D341Med (cell line): ENCODE data around the gene CHD9.
A peak's percentile ranks its signal among the peaks of the same experiment; 100 is the strongest.
"Not testable (repeated sequence)": the region's sequence is repeated elsewhere in the genome, so short reads cannot be mapped to it uniquely, and the experiment has no call there.

ENCODE experiments used
- DNase-seq: peaks from one replicate; pipeline ENCODE4 v3.0.0; 2012; ENCODE audit warnings: low spot score

CHD9 gene

GRCh38 chr16:53207810-53208752 lies 153.3 kb downstream of the CHD9 start:
- DNase-seq = peak; percentile 81

DNA sequence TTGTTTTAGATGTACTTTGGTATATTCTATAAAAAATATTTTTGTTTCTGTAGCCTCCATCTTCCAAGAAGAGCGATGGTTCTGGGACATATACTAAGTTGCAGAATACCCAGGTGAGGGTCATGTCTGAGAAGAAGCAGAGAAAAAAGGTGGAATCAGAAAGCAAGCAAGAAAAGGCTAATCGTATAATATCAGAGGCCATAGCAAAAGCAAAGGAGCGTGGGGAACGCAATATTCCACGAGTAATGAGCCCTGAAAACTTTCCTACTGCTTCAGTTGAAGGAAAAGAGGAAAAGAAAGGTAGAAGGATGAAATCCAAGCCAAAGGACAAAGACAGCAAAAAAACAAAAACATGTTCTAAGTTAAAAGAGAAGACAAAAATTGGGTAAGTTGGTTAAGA lies 154.6 kb downstream of the CHD9 start:
- DNase-seq = no peak

GRCh38 chr16:53209877-53210276 lies 155.1 kb downstream of the CHD9 start:
- DNase-seq = no peak

DNA sequence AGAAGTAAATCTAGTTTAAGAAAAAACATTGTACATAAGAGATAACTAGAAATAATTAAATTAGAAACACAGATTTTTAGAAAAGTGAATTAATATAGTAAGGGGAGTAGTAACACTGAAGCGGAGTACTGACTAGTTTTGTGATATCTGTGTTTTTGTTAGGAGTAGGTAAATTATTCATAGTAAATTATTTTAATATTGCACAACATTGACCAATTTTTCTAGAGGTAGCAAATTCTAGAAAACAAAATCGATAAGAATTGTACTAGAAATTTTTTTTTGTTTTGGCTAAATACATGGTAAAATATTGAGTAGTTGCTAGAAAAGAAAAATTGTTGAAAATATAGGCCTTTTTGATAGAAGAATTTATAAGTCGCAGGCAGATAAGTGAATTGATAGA lies 156.5 kb downstream of the CHD9 start:
- no peak for DNase-seq

- no peak for DNase-seq
Observed at GRCh38 chr16:53212893-53213223, 158.1 kb downstream of the CHD9 start.

- no peak for DNase-seq
Observed at GRCh38 chr16:53213542-53213941, 158.8 kb downstream of the CHD9 start.

DNA sequence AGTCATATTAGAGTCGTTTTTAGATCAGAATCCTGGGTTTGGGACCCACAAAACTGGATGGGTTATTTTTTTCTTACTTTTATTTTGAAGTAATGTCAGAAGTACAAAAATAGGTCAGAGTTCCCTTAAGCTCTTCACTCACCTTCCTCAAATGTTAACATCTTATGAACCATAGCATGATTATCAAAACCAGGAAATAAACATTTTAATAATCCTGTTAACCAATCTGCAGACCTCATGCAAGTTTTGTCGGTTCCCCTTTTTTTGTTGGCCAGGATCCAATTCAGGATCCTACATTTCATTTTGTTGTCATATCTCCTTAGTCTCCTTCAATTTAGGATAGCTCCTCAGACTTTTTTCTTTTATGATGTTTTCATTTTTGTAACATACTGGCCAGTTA lies 162.0 kb downstream of the CHD9 start:
- DNase-seq = no peak

DNA sequence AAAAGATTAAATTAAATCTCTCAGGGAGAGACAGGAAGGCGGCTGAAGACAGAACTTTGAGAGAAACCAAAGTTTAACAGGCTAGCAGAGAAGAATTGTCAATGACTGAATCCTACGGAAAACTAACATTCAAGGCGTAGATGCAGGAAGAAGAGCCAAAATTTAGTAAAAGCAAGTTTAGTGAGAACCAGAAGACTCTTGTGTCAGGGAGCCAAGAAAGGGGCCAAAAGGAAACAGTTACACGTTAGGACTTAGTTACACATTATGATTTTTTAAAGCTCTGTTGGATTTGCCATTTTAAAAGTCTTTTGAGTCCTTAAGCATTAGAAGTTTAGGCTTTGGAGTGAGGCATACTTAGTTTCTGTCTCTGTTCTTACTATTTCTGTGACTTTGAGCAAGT lies 164.6 kb downstream of the CHD9 start:
- DNase-seq = no peak

GRCh38 chr16:53219795-53220454 lies 165.1 kb downstream of the CHD9 start:
- no peak for DNase-seq

- peak; percentile 20 for DNase-seq
Observed at GRCh38 chr16:53220585-53220984, 165.8 kb downstream of the CHD9 start.

DNA sequence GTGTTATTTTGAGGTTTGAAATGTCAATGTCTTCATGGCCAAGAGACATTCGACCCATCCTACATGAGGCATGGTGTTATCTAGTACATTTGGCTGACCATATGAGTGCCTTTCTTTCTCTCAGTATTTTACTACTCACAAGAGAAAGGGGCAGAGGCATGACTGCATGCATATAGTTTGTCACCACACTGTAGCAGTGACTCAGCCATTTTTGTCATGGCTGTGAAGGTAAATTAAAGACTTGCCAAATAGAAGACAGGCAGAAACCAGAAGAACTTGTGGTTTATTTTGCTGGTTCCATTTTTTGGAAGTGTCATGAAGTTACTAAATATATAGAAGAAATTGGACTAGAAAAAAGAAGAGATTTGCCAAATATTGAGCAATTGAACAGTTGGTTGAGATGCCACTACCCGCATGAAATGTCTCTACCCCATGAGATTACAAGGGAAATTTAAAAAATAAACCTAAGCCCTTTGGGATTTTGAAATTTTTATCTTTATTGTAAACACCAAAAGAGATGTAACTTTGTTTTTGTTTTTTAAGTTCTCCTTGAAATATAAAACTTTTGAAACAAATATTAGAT lies 170.3 kb downstream of the CHD9 start:
- no peak for DNase-seq

- DNase-seq = no peak
Observed at GRCh38 chr16:53232826-53233529, 178.2 kb downstream of the CHD9 start.

DNA sequence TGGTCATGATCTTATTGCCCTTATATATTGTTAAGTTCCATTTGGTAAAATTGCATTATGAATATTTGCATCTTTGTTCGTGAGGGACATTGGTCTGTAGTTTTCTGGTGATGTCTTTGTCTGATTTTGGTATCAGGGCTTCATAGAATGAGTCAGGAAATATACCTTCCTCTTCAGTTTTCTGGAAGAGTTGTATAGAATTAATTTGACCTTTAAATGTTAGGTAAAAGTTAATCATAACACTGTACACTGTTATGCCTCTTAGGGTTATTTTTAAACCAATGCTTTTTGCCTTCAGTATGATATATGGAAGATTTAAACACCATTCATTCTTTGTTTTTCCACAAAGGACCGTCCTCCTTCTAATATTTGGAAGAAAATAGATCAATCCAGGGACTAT lies 180.0 kb downstream of the CHD9 start:
- no peak for DNase-seq

DNA sequence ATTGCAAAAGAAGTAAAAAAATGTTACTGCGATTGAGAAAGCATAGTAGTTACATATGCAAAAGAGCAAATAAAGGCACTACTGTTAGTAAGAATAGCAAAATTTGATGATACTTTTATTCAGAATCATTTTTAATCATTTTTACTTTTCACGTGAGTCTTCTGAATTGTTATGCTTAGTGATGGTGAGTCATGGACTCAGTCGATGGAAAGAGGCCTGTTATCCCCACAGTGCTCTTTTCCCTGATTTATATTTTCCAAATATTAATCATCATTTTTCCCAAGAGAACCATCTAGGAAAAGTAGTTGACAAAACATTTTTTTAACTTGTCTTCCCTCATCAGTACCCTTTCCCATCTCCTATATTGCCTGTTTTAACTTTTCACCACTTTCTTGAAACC lies 181.1 kb downstream of the CHD9 start:
- no peak for DNase-seq

DNA sequence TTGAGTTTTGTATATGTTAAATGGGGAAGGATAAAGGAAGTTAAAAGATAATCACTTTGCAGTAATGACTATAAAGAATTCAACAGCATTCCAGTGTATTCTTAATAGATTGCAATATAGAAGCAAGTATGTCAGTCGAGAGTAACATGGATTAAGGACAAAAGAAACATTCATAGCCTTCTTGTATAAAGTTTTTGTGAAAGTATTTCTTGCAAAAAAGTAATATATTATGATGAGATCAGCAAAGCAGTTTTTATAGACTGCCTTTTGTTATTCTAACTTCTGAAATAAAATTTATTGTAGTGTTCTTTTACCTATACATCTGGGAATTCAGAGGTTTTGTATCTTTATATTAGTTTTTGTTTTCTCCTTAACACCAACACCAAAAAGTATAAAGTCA lies 194.5 kb downstream of the CHD9 start:
- no peak for DNase-seq

GRCh38 chr16:53257001-53257400 lies 202.2 kb downstream of the CHD9 start:
- DNase-seq = no peak

DNA sequence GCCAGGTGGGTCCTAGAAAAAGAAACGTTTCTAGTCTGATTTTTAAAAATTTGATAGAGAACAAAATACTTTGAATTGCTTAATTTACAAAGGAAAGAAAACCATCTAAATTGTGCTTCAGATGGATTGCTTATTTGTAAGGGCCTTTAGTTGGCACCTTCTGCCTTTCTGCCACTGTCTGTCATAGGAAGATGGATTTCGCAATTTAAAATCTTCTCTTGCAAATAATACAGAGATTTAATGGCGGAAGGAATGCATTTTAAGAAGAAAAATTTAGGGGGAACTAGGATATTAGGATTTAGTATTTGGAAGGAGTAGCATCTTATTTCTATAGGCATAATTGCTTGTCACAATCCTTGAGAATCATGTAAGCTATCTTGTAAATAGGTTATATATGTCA lies 204.0 kb downstream of the CHD9 start:
- no peak for DNase-seq

DNA sequence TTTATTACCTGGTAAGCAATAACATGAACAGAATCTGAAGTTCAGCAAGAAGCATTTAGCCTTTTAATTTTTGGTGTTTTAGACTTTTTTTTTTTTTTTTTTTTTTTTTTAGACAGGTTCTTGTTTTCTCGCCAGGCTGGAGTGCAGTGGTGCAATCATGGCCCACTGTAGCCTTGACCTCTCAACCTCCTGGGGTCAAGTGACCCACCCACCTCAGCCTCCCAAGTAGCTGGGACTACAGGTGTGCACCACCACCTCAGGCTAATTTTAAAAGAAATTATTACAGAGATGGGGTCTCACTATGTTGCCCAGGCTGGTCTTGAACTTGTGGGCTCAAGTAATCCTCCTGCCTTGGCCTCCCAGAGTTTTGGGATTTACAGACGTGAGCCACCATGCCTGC lies 206.5 kb downstream of the CHD9 start:
- no peak for DNase-seq

- no peak for DNase-seq
Observed at GRCh38 chr16:53262645-53263044, 207.9 kb downstream of the CHD9 start.

GRCh38 chr16:53266156-53266555 lies 211.4 kb downstream of the CHD9 start:
- no peak for DNase-seq

DNA sequence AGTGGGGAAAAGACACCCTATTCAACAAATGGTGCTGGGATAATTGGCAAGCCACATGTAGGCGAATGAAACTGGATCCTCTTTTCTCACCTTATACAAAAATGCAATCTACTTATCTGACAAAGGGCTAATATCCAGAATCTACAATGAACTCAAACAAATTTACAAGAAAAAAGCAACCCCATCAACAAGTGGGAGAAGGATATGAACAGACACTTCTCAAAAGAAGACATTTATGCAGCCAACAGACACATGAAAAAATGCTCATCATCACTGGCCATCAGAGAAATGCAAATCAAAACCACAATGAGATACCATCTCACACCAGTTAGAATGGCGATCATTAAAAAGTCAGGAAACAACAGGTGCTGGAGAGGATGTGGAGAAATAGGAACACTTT lies 223.7 kb downstream of the CHD9 start:
- not testable (repeated sequence) for DNase-seq

DNA sequence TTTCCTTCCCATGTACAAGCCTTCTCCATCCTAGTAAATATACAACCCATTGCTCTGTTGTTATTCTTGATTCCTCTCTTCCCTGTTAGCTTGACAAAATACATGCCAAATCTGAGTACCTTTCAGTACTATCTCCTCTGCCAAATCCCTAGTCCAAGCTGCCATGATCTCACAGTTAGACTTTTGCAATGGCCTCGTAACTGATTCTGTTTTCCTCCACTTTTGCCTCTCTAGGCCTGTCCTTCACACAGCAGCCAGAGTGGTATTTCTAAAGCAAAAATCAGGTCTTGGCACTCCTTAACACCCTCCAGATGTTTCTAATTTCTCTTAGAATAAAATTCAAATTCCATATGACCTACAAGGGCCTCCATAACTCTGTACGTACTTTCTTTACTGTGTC lies 226.5 kb downstream of the CHD9 start:
- no peak for DNase-seq

DNA sequence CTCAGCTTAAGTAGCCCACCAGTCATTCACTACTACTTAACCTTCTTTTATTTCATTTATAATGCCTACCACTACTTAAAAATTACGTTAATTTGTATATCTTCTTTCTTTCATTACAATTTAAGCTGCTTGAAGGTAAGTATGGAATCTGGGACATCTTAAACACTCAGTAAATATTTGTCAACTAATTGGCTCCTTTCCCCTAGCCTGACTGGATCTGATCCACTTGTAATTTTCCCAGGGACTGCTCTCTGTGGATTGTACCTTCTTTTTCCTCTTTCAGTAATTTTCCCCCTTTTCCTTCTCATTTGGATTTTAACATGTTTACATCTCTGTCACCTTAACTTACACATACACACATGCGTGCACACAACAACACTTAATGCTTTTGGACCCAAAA lies 227.1 kb downstream of the CHD9 start:
- DNase-seq = no peak
